Vagina (tissue), 2 donors: ENCODE results near the gene KRTAP5-10.
"Not testable (repeated sequence)": the region's sequence is repeated elsewhere in the genome, so short reads cannot be mapped to it uniquely, and the experiment has no call there.

Experiments used
- POLR2A ChIP-seq, 2 donors: fragments of 450-650 bp; IDR thresholded peaks; one replicate each; pipeline ENCODE4 v1.6.1; 2017; ENCODE audit warnings: antibody characterized with exemption in 2 of 2, mild to moderate bottlenecking in 2 of 2, moderate library complexity in 2 of 2
- TF ChIP-seq, protein P1 (sequence below), 3 experiments: fragments of 450-650 bp in 2 of 3; fragments of 200-600 bp in 1 of 3; sonication (generic) in 1 of 3; IDR thresholded peaks; one replicate each; pipeline ENCODE4 v1.5.1; 2017 to 2019; ENCODE audit warnings: antibody characterized with exemption in 3 of 3, mild to moderate bottlenecking in 2 of 3, moderate library complexity in 2 of 3

GRCh38 chr11:71566626-71567599, 1.6 kb downstream of the KRTAP5-10 start:
- TF ChIP-seq, protein P1, sequence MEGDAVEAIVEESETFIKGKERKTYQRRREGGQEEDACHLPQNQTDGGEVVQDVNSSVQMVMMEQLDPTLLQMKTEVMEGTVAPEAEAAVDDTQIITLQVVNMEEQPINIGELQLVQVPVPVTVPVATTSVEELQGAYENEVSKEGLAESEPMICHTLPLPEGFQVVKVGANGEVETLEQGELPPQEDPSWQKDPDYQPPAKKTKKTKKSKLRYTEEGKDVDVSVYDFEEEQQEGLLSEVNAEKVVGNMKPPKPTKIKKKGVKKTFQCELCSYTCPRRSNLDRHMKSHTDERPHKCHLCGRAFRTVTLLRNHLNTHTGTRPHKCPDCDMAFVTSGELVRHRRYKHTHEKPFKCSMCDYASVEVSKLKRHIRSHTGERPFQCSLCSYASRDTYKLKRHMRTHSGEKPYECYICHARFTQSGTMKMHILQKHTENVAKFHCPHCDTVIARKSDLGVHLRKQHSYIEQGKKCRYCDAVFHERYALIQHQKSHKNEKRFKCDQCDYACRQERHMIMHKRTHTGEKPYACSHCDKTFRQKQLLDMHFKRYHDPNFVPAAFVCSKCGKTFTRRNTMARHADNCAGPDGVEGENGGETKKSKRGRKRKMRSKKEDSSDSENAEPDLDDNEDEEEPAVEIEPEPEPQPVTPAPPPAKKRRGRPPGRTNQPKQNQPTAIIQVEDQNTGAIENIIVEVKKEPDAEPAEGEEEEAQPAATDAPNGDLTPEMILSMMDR (IDR thresholded peaks at IDR 0.05), result not testable (repeated sequence)
- TF ChIP-seq POLR2A (IDR thresholded peaks at IDR 0.05), result not testable (repeated sequence)
